Stimulated activated CD8-positive, alpha-beta memory T cell treated with anti-CD3 and anti-CD28 coated beads, Interleukin-7, amount 100 ng/mL, for 4 hours (primary cell): ENCODE results near the gene MAP1S.

Experiments used
- DNase-seq, 2 donors: peaks; one replicate each; pipeline ENCODE4 v3.0.0-alpha.2; 2020; ENCODE audit warnings: low read depth in 2 of 2

The MAP1S gene

GRCh38 chr19:17718947-17719711 is at the start of gene MAP1S:
MAP1S (plus strand) TSS chr19:17719480; CDS start chr19:17719503, 23 bp downstream.
- DNase-seq, result peak; percentile 8 to 62

- no peak for DNase-seq
Measured at GRCh38 chr19:17671906-17672305, 47.4 kb upstream of the MAP1S start.

GRCh38 chr19:17673937-17674799 is 45.1 kb upstream of the MAP1S start:
- no peak for DNase-seq

DNA sequence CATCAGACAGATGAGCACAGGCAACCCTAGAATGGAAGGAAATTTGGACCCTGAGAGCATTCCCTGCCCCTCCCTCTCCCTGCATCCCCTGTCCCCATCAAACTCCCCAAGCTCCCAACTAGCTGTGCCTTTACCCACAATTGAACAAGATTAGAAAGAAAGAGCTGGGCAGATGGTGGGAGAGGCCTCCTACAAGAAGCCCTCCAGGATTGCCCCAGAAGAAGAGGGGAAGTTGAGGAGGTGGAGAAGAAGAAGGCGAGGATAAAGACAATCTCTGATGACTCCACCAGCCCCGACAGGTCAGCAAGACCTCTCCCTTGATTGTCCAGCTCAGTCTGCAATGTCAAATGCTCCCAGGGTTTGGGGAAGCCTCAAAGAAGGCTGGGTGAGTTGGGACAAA is 43.0 kb upstream of the MAP1S start:
- no peak for DNase-seq

DNA sequence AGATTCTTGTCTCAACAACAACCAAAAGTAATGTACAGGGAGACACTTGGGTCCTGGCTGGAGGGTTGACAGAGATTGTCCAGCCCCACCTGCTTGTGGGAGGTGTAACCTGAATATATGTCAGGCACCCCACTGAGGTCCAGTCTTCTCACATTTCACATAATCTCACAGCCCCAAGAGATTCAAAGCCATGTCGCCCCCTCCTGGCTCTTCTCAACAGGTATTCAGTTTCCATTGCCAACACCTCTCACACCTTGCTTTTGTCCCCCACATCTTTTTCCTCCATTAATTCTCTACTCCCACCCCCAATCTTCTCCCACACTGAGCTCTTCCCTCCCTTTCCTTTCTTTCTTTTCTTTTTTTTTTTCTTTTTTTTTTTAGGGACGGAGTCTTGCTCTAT is 42.3 kb upstream of the MAP1S start:
- DNase-seq, result no peak

DNA sequence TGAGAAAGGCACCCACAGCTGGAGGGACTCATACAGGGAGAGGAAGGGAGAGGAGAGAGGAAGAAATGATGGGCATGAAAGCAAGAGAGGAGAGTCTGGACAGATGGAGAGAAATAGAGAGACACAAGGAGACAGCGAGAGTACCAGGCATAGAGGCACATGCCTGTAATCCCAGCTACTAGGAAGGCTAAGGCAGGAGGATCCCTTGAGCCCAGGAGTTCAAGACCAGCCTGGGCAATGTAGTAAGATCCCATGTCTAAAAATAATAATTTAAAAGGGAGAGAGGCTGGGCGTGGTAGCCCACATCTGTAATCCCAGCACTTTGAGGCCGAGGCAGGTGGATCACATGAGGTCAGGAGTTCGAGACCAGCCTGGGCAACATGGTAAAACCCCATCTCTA is 40.4 kb upstream of the MAP1S start:
- DNase-seq, result no peak

DNA sequence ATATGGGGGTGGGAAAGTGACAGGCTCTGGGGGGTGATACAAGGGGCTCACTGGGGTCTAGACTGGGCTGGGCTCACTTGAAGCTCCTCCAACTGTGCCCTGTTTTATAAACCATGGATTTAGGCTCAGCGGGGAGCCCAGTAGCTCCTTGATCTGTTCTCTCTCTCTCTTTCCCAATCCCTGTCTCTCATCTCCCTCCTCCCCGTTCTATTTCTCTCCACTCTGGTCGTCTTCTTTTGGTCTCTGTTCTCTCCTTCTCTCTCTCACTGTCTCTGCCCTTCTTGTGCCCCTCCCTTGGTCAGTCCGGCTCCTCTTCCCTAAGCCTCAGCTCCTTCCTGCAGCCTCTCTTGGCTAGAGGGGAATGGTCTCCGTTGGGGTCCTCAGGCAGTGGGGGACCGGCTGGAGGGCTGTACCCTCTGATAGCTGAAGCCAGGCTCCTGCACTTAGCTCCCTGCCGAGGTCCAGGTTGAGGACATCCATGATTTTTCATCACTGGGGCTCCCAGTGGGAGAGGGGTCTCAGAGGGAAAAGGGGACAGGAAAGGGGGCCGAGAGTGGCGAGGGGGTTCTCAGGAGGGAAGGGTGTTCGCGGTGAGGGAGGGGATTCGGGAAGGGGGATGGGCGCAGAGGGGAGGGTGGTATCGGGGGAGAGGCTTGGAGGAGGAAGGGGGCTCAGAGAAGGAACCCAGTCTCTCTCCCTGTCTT is 39.6 kb upstream of the MAP1S start:
- no peak for DNase-seq

- DNase-seq, result peak; percentile 37 to 65
Measured at GRCh38 chr19:17680230-17680722, 39.0 kb upstream of the MAP1S start.

GRCh38 chr19:17681505-17682125 is 37.7 kb upstream of the MAP1S start:
- DNase-seq, result peak in 1 of 2 donors; percentile 9

DNA sequence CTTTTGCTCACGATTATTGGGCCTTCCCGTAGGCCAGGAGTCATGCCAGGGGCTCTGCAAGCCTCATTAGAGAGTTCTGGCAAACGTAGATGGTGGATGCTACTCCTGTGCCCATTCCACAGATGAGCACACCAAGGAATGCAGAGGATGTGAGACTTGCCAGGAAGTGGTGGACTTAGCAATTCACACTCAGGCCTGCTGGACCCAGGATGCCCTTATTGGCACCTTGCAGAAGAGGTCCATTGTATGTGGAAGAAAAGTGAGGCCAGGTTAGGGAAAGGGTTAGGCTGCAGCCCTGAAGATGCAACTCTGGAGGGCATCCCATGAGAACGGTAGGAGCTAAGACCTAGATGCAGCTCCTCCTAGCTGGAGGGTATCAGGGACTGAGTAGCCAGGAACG is 37.0 kb upstream of the MAP1S start:
- no peak for DNase-seq

- no peak for DNase-seq
Measured at GRCh38 chr19:17683078-17683477, 36.2 kb upstream of the MAP1S start.

DNA sequence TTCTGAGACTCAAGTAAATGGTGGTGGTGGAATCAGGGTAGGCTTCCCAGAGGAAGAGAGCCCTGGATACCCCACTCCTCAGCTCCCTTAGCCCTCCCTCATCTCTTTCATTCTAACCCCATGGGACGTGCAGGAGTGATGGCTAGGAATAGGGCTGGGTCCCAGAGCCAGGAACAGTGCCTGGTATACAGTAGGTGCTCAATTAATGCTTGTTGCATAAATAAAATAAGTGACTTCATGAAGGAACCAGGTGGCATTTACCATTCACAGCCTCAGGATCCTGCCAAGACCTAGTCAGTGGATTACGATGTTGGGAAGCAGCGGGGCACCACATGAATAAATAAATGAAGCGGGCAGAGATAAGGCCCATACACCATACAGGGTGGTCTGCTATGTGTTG is 35.0 kb upstream of the MAP1S start:
- DNase-seq, result no peak

DNA sequence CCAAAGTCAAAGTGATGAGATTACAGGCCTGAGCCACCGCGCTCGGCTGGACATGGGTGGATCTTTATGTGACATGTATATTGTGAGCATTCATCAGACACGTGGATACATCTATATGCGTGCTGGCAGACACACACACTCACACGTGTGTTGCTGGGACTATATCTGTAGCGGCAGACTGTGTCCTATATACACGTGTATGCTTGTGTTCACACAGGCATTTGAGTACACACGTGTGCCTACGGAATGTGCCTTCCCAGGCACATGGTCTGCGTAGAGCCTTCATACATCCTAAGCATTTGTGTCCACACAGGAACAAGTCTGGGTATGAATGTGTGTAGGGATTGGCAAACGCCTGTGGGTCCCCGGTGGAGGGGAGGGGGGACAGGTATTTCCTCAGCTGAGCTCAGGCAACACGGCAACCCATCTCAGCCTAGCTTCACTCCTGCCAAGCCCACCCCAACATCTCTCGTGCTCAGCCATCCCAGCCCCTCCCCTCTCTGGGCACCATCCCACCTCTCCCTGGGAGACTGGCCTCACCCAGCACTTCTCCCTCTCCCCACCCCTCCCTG is 33.7 kb upstream of the MAP1S start:
- DNase-seq, result no peak

DNA sequence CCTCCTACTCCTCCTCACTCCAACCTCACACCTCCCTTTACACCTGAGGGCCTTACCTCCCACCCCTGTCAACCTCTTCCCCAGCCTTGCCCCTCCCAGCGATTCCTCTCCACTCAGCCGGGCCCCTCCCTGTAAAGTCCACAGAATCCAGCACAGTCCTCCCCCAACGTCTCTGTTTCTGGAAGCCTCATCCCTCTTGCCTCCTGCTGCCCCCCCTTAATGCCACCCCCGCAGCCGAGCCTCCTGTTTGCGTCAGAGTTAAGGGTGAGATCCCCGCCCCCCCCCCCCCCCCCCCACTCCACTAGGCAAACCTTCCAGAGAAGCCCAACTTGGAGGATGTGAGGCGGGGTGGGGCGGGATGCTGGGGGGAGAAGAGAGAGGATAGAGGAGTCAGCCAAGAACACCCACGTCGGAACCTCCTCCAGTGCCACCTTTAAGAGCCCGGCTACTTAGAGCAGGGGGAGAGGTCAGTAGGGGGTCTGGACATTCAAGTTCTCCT is 33.2 kb upstream of the MAP1S start:
- DNase-seq, result no peak

DNA sequence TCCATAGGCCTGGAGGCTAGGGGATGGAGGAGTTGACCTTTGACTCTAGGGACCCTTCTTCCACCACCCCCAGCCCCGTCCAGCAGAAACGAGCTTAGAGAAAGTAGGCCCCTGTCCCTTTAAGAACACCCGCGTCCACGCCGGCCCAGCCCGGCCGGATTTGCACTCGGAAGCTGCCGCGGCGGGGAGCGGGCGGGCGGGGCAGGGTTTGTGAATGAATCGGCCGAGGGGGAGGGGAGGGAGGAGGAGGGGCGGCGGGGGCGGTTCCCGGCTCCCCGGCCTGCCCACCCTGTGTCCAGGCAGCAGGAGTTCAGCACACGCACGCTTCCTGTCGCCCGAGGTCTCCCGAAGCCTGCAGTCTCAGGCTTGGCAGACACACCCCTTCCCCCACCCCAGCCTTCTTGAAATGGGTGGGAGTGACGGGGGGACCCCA is 32.7 kb upstream of the MAP1S start:
- DNase-seq, result no peak

DNA sequence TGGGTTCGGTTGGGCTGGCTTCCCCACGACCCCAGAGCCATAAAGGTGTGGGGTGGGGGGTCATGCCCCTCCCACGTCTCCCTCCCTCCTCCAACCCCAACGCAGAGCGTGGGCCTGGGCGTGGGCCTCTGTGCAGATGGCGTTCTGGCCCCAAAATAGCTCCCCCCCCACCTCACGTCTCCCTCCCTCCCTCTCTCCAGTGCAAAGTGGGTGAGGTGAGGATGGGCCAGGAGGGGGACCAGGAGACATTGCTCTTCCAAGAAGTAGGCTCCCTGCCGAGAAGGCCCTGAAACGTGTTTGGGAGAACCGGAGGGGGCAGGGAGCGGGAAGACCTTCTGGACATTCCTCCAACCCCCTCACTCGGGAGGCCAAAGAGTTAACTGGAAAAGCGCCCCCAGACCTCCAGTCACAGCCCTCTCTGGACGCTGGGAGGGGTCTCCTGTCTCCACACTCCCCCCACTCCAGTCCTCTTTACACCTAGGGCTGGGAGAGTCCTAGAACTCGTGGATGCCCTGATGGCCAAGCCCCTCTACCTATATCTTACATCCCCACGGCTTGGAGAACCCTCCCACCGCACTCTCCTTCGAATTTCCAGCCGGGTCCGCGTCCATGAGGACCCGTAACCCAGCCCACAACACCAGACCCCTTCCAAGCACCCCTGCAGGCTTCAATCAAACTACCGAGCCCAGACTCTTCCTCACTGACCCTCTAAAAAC is 32.0 kb upstream of the MAP1S start:
- no peak for DNase-seq

DNA sequence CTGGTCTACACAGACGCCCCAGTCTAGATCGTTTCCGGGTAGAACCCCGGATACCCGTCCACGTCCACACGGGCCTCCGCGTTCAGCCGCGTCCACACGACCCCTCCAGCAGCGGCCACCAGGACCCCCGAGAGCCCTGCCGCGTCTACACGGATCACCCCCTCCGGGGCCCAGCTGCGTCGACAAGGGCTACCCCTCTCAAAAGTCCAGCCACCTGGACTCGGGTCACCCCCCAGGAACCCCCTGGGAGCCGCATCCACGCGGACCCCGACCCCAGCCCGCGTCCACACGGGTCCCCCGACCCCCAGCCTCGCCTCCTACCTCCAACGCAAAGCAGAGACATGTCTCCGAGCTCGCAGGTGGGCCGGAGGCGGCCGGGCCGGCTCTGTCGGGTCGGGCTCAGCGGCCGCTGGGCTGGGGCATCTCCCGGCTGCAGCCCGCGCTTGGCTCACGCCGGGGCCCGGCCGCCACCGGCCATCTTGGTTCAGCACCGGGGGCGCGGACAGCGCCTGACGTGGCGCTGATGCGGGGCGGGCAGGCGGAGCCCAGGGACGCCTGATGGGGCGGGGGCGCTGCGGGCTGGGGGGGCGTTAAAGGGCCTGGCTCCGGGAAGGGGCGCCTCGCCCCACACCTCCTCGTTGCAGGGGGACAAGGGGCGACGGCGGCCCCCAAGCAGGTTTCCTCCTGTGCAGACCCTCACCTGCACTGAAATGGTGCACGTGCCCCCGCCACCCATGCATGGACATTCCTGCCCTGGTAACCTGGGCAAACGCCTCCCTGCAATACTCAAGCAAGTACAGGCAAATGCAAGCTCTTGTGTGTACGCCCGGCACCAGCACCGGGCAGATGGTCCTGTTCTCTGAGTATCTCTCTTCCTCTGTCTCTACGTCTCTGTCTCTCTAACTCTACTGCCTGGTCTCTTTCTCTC is 31.2 kb upstream of the MAP1S start, which contains the start of gene UNC13A:
Gene UNC13A, minus strand, starts transcription at position 498 of the 928 bp plus-strand sequence. Its CDS starts 155 bp downstream, at position 343.
- DNase-seq, result peak in 1 of 2 donors; percentile 6

DNA sequence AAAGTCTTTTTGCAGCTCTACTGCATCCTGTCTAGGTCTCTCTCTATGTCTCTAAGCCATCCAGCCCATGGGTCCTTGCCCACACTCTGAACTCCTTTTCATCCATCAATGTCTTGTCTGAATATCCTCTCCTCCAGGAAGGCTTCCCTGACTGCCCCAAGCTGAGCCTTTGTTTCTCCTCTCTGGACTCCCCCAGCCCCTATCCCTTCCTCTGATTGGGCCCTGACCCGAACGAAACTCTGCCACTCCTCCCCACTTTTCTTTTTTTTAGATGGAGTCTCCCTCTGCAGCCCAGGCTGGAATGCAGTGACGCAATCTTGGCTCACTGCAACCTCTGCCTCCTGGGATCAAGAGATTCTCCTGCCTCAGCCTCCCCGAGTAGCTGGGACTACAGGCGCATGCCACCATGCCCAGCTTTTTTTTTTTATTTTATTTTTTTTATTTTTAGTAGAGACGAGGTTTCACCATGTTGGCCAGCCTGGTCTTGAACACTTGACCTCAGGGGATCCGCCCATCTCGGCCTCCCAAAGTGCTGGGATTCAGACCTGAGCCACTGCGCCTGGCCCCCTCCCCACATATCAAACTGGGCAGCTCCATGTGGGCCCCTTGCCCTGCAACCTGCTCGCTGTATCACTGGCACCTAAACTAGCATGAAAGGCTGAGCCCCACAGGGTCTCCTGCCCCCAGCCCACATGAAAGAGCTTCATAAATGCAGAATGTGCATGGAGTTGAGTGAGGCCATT is 30.3 kb upstream of the MAP1S start:
- DNase-seq, result no peak
